GM12892 (cell line): ENCODE results near the gene TM9SF4.

Experiments used
- POLR2A ChIP-seq: IDR thresholded peaks from 2 replicates; pipeline ENCODE4 v1.6.1; 2011; ENCODE audit warnings: low read depth, low read length, control low read depth
- POLR2AphosphoS5 ChIP-seq: IDR thresholded peaks from 2 replicates; pipeline ENCODE4 v1.6.1; 2011; ENCODE audit warnings: low read depth, low read length, control low read depth
- TAF1 ChIP-seq: IDR thresholded peaks from 2 replicates; pipeline ENCODE4 v1.6.1; 2011; ENCODE audit warnings: low read depth, mild to moderate bottlenecking, control low read depth, low read length, borderline replicate concordance

DNA sequence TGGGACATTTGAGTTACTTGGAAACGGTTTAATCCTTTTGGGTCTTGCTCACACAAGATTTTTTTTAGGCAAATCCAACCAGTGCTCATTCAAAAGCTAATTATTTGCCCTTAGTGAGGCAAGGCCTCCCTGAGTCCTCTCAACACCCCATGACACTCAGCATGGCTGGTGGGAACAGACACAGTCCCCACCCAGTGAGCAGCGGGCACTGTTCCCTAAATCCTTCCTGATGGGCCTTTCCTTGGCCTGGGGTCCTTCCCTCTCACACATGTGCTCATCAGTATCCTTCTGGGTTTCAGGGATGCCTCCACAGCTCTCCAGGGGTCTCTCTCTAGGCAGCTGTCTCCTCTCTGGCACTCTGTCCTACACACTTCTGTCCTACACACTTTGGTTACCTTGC, 70.0 kb downstream of the TM9SF4 start:
- TF ChIP-seq TAF1 (no peak), POLR2AphosphoS5 (no peak), POLR2A (no peak)
